ENCODE data around the gene CCDC192. TPM values are rescaled to one million over a fixed set of nuclear protein-coding genes. Genes with fewer than 3 reads are reported as not detected.

Gene CCDC192
- polyA plus RNA-seq, 1 donor from 2014 or later, result not detected

DNA sequence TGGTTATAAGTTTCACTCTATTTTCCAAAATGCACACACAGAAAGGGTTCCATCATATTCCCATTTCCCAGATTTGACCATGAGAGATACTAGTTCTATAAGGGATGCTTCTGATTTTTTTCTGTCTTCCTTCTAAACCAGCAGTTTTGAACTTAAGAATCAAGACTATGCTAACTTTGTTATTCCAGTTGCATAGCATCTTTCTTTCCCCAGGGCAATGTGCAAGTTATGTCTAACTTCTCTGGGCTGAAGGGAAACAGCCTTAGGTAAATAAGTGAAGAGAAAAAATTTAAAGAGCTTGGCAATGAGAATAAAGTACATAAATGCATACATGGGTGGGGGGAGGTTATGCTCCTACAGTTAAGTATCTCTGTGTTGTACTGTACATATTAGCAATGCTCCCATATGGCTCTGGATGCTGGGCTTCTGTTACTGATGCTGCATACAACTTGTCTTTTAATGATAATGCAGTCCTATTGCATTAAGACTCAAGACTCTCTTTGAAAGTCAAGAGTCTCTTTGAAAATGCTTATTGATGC is 254.6 kb downstream of the CCDC192 start:
- Histone ChIP-seq H3K27me3 (ENCODE audit: insufficient read depth, low read depth, low read length) (no peaks in the 10 kb centered on the region), H3F3A (ENCODE audit: insufficient read depth, low read length, poor library complexity, severe bottlenecking) (no peaks in the 10 kb centered on the region), H2AFZ (ENCODE audit: low read depth, low read length) (no peak overlapping the region), H3K4me2 (ENCODE audit: low read length) (no peak overlapping the region), H3K9ac (ENCODE audit: low read length) (no peak overlapping the region), H3K27ac (ENCODE audit: low read length) (no peak overlapping the region), H3K9me2 (ENCODE audit: insufficient read depth, low read length) (no peaks in the 10 kb centered on the region), H3K4me3 (ENCODE audit: low read length) (no peak overlapping the region), H3K9me3 (ENCODE audit: low read length) (no peaks in the 10 kb centered on the region), H3K36me3 (ENCODE audit: insufficient read depth, low read length) (no peaks in the 10 kb centered on the region), H4K20me1 (ENCODE audit: insufficient read depth) (no peaks in the 10 kb centered on the region), H3K79me2 (replicated peaks; ENCODE audit: insufficient read depth, low read length) (no peaks in the 10 kb centered on the region)
- TF ChIP-seq SMC3 (conservative IDR thresholded peaks at IDR 0.05; ENCODE audit: poor library complexity), result no peak
- TF ChIP-seq TAF1 (IDR thresholded peaks at IDR 0.05; ENCODE audit: low read depth), result no peak
- no peak for TF ChIP-seq RAD21 (conservative IDR thresholded peaks at IDR 0.05)
- TF ChIP-seq MXI1 (conservative IDR thresholded peaks at IDR 0.05; ENCODE audit: poor library complexity, severe bottlenecking), result no peak
- no peak for TF ChIP-seq EZH2 (IDR thresholded peaks at IDR 0.05; ENCODE audit: borderline replicate concordance, insufficient read depth, low read length, poor library complexity, severe bottlenecking)
- TF ChIP-seq POLR2AphosphoS5 (IDR thresholded peaks at IDR 0.05), result no peak
- TF ChIP-seq, protein P1, sequence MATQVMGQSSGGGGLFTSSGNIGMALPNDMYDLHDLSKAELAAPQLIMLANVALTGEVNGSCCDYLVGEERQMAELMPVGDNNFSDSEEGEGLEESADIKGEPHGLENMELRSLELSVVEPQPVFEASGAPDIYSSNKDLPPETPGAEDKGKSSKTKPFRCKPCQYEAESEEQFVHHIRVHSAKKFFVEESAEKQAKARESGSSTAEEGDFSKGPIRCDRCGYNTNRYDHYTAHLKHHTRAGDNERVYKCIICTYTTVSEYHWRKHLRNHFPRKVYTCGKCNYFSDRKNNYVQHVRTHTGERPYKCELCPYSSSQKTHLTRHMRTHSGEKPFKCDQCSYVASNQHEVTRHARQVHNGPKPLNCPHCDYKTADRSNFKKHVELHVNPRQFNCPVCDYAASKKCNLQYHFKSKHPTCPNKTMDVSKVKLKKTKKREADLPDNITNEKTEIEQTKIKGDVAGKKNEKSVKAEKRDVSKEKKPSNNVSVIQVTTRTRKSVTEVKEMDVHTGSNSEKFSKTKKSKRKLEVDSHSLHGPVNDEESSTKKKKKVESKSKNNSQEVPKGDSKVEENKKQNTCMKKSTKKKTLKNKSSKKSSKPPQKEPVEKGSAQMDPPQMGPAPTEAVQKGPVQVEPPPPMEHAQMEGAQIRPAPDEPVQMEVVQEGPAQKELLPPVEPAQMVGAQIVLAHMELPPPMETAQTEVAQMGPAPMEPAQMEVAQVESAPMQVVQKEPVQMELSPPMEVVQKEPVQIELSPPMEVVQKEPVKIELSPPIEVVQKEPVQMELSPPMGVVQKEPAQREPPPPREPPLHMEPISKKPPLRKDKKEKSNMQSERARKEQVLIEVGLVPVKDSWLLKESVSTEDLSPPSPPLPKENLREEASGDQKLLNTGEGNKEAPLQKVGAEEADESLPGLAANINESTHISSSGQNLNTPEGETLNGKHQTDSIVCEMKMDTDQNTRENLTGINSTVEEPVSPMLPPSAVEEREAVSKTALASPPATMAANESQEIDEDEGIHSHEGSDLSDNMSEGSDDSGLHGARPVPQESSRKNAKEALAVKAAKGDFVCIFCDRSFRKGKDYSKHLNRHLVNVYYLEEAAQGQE (IDR thresholded peaks at IDR 0.05; ENCODE audit: borderline replicate concordance), result no peak
- TF ChIP-seq, protein P2, sequence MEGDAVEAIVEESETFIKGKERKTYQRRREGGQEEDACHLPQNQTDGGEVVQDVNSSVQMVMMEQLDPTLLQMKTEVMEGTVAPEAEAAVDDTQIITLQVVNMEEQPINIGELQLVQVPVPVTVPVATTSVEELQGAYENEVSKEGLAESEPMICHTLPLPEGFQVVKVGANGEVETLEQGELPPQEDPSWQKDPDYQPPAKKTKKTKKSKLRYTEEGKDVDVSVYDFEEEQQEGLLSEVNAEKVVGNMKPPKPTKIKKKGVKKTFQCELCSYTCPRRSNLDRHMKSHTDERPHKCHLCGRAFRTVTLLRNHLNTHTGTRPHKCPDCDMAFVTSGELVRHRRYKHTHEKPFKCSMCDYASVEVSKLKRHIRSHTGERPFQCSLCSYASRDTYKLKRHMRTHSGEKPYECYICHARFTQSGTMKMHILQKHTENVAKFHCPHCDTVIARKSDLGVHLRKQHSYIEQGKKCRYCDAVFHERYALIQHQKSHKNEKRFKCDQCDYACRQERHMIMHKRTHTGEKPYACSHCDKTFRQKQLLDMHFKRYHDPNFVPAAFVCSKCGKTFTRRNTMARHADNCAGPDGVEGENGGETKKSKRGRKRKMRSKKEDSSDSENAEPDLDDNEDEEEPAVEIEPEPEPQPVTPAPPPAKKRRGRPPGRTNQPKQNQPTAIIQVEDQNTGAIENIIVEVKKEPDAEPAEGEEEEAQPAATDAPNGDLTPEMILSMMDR (IDR thresholded peaks at IDR 0.05; ENCODE audit: poor library complexity, severe bottlenecking), result no peak
- TF ChIP-seq EP300 (conservative IDR thresholded peaks at IDR 0.05; ENCODE audit: poor library complexity, severe bottlenecking), result no peak

DNA sequence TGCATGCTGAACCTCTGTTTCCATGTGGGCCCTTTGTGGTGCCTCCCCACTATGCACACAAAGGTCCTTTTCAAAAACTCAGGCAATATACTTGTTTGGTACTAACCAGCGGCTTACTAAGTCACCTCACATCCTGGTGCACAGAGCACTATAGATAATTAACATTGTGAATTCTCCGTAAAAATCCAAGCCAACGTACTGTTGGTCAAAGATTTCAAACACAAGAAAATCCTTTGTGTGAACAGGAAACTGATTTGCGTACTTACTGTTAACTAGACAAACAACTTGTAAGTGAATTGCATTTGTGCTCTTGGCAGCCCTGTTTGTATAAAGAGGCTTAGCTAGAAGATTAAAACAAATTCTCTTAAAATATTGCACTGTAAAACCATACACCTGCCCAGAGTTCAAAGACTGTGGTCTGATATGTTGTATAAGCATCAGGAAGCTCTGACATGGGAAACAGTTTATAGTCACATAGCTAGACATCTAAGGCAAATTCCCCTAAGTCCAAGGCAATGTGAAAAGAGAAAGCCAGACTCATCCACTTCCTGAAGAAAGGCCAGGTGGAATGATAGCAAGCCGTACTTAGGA is 255.3 kb downstream of the CCDC192 start:
- TF ChIP-seq, protein P1 (IDR thresholded peaks at IDR 0.05; ENCODE audit: borderline replicate concordance), result no peak
- TF ChIP-seq, protein P2 (IDR thresholded peaks at IDR 0.05; ENCODE audit: poor library complexity, severe bottlenecking), result no peak
- TF ChIP-seq MXI1 (conservative IDR thresholded peaks at IDR 0.05; ENCODE audit: poor library complexity, severe bottlenecking) (no peak), SMC3 (conservative IDR thresholded peaks at IDR 0.05; ENCODE audit: poor library complexity) (no peak), EZH2 (IDR thresholded peaks at IDR 0.05; ENCODE audit: borderline replicate concordance, insufficient read depth, low read length, poor library complexity, severe bottlenecking) (no peak)
- Histone ChIP-seq H4K20me1 (ENCODE audit: insufficient read depth) (no peaks in the 10 kb centered on the region), H3K9me3 (ENCODE audit: low read length) (no peaks in the 10 kb centered on the region), H3K9me2 (ENCODE audit: insufficient read depth, low read length) (no peaks in the 10 kb centered on the region), H3K4me3 (ENCODE audit: low read length) (no peak overlapping the region), H3K9ac (ENCODE audit: low read length) (no peak overlapping the region), H3K79me2 (replicated peaks; ENCODE audit: insufficient read depth, low read length) (no peaks in the 10 kb centered on the region), H3K4me2 (ENCODE audit: low read length) (no peak overlapping the region), H3K27me3 (ENCODE audit: insufficient read depth, low read depth, low read length) (no peaks in the 10 kb centered on the region), H3K27ac (ENCODE audit: low read length) (no peak overlapping the region), H2AFZ (ENCODE audit: low read depth, low read length) (no peak overlapping the region), H3F3A (ENCODE audit: insufficient read depth, low read length, poor library complexity, severe bottlenecking) (no peaks in the 10 kb centered on the region), H3K36me3 (ENCODE audit: insufficient read depth, low read length) (no peaks in the 10 kb centered on the region)

Data from neural cell (in vitro differentiated cells).